Measurements from ENCODE around the gene TRPV4.
"Not testable (repeated sequence)": the region's sequence is repeated elsewhere in the genome, so short reads cannot be mapped to it uniquely, and the experiment has no call there.

The TRPV4 gene

DNA sequence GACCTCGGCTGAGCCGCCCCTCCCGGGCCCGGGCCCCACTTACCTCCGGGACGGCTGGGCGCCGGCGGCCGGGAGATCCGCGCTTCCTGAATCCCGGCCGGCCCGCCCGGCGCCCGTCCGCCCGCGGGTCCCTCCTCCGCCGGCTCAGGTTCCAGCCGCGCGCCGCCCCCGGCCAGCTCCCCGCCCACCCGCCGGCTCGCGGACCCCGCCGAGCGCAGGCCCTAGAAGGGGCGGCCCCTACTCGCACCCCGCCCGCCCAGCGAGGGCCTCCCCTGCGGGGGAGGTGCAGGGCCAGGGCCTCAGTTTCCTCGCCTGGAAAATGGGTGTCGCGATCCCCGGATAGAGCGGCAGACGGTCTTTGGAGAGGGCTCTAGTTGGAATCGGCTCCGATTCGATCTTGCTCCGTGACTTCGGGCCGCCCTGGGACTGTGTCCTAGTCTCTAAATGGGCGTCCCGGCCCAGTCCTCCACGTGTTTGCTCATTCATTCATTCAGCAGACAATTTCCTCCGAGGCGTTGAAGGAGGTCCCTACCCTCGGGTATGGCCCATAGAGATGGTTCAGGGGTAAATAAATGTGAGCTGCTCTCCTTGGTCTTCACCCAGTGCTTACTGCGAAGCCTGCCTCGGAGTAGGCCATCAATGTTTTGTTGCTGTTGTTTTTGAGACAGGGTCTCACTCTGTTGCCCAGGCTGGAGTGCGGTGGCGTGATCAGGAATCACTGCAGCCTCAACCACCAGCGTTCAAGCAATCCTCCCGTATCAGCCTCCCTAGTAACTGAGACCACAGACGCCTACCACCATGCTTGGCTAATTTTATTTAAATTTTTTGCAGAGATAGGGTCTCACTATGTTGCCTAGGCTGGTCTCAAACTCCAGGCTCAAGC is at the start of gene TRPV4:
TSS of gene TRPV4 (minus strand) at position 92 of the 883 bp plus-strand sequence. CDS start 18,602 bp downstream, outside the sequence.
- DNase-seq = no peak

DNA sequence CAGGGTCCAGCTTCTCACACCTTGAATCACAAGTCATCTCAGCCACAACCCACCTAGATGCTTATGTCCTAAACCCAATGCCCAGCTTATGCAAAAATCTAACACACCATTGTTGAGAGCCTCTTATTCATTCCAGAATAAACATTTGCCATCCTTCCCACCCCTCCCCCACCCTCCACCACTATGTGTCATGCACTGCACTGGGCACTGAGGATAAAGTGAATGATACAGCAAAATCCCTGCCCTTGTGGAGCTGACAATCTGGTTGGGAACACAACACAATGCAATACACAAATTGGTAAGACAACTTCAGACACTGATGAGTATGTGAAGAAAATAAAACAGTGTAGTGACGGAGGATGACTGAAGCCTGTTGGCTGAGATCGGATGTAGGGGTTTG is 48.6 kb upstream of the TRPV4 start:
- no peak for DNase-seq

DNA sequence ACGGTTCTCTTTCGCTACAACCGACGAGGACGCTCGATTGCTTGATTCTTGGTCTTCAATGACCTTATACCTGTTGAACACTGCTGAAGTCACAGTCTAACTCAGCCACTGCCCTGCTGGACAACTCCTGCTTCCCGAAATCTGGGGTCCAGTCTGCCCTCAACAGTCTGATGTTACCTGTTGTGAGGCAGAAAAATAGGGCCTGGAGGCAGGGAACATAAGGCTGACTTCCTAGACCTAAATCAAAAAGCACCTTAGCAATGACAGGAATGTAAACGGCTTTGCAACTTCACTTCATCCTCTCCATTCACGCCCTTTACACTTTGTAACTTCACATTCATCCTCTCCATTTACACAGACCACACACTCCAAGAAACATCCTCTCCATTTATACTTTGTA is 47.7 kb upstream of the TRPV4 start:
- DNase-seq = no peak

DNA sequence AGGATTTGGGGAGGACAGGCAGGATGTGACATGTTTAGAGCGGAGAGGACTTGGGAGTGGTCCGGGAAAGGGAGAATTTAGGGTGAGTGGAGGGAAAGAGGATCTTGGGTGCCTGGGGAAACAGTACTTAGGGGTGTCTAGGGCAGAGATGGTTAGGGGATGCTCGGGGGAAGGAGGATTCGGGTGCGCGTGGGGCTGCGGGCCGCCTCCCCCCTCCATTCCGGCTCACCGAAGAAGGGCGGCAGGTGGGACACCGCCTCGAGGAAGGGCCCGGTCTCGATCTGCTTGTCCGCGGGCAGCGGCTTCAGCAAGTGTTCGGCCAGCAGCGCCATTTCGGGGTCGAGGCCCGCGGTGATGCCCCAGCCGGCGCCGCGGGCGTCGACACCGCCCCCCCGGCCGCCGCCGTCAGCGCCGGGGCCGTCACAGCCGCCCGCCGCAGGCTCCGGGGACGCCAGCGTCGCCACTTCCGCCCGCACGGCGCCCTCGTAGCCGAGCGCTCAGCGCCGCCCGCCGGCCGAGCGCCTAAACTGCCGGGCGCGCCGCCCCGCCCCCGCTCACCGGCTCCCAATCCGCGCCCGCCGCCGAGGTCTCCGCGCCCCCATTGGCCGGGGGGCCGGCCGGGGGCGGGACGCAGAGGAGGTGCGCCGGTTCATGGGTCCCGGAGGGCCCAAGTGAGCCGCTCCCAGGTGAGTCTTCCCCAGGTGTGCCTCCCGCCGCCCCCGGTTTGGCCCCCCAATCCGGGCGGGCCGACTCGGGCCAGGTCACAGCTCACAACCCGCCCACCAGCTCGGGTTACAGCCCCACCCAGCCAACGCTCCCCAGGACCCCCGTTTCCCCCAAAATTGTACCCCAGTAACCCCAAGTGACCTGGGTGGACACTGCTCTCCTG is 47.1 kb upstream of the TRPV4 start, which contains the start of gene GLTP:
TSS of gene GLTP (minus strand) at position 499 of the 889 bp plus-strand sequence. CDS start at position 332, 167 bp downstream.
- peak in 52 of 56 donors; percentile 16 to 88 (median 67) for DNase-seq

DNA sequence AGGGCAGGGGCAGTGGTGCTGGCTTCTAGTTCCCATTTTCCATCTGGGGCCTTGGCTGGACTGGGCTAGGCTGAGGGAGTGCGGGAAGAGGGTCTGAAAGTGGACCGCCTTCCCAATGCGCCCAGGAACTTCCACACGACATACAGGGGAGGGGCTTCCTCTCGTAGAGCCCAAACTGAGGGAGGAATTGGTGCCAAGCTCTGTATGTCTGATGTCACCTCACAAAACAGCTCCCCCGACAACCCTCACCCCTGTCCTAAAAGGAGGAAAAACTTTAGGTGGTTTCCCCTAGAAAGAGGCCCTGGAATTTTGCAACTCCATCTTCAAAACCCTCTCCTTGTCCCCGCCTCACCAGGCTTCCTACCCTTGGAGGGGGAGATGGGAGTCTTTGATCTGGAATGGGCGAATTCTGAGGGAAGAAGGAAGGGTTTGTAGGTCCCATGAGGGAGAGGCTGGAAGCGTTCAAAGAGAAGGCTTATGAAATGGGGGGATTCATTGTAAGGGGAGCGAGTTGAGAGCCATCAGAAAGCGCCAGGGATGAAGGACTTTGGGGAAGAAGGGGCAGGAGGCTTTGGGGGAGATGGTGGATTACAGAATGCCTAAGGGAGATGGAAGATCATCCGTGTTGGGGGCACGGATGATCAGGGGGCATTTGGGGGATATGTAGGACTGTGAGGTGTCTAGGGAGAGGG is 46.3 kb upstream of the TRPV4 start:
- peak in 17 of 56 donors; percentile 6 to 54 (median 38) for DNase-seq

DNA sequence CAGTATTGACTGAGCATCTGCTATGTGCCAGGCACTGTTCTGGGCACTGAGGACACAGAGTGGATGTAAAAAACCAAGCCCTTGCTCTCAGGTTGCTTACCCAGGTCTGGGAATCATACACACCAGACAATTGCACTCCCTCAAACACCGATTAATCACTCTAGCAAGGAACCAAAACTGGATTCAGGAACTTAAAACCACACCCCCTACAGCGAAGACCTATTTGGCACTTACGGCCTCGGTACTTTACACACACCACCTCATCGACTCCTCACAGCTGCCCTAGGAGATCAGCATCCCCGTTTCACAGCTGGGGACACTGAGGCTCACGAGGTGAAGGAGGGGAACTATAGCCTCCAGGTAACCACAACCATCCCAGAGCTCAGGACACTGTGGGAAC is 45.6 kb upstream of the TRPV4 start:
- peak in 1 of 56 donors; percentile 8 for DNase-seq

DNA sequence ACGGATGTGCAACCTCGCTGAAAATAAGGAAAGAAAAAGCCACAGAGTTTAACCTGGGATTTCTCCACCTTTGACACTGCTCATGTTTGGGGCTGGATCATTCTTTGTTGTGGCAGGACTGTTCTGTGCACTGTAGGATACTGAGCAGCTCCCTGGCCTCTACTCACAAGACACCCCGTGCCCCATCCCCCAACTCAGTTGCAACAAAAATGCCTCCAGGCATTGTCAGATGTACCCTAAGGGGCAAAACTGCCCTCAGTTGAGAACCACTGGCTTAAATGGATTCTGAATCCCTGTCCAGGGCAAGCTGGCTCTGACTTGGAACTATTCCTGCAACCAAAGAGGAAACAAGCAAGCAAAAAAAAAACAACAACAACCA is 45.0 kb upstream of the TRPV4 start:
- peak in 9 of 56 donors; percentile 33 to 66 (median 46) for DNase-seq

DNA sequence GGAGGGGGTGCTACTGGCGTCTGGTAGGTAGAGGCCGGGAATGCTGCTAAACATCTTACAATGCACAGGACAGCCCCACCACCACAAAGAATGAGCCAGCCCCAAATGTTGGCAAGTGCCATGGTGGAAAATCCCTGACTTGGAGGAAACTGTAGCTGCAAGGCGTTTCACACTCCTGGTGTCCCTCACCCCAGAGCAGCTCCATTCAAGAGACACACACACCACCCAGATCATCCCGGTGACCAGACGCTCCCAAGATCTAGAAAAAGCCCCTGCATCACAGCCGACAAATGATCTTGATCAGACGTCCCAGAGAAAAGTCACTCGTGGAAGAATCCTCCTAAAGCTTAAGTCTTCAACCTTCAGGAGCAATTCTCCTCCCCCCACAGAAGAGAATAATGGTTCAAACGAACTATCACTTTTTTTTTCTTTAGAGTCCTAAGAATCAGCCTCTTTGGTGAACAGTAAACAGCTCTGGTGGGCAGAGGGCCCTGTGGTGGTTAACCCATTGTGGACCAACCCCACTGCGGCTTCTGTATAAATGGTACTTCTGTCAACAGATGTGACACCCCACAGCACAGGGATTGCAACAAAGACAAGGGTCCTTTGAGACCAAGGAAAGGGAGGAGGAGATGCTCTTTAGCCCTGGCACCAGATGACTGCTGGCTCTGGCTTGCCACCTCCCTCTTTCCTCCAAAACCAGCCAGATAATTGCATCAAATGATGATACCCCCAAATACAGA is 44.5 kb upstream of the TRPV4 start:
- peak in 39 of 56 donors; percentile 7 to 84 (median 46) for DNase-seq

DNA sequence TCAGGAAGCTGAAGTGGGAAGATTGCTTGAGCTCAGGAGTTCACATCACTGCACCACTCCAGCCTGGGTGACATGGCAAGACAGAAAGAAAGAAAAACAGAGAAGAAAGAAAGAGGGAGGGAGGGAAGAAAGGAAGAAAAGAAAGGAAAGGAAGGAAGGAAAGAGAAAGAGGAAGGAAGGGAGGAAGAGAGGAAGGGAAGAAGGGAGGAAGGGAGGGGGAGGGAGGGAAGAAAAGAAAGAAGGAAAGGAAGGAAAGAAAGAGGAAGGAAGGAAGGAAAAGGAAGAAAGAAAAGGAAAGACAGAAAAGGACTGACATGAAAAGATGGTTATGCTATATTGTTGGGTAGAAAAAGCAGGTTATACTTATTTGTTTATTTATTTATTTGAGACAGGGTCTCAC is 43.2 kb upstream of the TRPV4 start:
- DNase-seq = no peak

DNA sequence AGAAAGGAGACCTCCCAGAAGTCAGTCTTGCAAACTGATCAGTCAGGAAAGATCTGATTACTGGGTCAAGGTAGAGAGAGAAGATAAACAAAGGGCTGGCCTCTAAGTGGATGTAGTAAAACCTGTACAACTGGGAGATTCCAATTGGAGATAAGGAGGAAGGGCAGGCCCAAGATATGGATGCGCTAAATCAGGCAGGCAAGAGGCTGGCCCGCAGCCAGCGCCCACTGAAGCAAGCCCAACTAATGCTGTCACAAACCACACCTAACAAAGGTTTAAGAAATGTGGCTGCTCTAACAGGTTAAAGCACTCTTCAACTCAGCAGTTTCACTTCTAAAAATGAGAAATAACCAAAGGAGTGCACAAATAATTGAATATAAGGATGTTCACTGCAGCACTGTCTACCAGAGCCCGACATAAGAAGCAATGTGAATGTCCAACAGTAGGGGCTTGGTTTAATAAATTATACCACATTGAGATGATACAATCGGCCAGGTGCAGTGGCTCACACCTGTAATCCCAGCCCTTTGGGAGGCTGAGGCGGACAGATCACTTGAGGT is 42.5 kb upstream of the TRPV4 start:
- no peak for DNase-seq

DNA sequence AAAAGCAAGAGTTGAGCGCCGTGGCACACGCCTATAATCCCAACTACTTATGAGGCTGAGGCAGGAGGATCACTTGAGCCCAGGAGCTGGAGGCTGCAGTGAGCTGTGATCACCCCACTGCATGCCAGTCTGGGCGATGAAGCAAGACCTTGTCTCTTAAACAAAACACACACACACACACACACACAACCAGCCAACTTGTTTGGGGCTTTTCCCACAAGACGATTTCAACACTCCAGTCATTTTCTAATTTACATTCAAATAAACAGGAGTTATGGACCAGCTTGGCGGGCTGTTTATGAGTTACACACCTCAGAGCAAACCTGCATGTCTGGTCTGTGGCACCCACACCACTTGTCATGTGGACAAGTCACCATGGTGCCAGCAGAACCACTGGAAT is 40.5 kb upstream of the TRPV4 start:
- no peak for DNase-seq

DNA sequence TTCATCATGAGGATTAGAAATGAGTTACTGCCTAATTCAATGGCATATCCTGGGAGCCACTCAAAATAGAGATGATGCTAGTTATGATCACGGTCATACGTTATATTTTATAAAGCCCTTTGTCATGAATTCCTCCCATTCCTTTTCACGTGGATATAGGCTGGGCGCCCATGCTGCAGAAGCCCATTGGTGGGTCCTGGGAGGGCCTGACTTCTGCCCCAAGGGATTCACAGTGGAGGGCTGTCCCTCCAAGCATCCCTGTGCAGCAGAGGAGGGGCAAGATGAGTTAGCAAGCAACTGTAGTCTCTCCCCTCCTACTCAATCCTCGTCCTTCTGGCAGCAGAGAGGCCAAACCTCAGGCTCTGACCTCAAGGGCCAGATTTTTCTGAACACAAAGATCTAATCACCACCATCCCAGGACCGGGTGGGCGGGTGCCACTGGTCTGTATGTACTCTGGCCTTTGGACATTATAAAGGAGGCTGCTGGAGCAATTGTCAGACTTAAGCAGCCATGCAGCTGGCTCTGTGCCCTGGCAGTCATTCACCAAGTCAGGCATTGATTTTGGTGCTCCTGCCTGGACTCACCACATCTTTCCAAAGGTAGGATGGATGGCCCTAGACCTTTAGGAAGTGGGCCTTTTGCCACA is 38.6 kb upstream of the TRPV4 start:
- peak in 8 of 56 donors; percentile 12 to 75 (median 21) for DNase-seq

DNA sequence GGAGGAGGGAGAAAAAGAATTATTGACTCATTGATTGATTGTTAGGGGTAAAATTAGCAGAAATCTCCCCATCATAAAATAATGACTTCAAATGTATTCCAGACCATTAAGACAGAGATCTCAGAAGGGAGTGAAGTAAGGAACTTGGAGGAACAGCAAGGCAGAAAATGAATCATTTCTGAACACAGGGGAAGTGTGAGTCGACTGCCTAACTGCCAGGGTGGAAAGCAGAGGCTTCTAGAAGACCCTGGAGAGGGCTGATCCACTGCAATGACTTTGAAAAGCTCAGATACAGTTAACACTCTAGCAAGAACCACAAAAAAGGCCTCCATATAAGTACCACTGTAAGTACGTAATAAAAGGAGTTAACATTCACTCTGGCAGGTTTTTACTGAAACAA is 37.5 kb upstream of the TRPV4 start:
- no peak for DNase-seq

DNA sequence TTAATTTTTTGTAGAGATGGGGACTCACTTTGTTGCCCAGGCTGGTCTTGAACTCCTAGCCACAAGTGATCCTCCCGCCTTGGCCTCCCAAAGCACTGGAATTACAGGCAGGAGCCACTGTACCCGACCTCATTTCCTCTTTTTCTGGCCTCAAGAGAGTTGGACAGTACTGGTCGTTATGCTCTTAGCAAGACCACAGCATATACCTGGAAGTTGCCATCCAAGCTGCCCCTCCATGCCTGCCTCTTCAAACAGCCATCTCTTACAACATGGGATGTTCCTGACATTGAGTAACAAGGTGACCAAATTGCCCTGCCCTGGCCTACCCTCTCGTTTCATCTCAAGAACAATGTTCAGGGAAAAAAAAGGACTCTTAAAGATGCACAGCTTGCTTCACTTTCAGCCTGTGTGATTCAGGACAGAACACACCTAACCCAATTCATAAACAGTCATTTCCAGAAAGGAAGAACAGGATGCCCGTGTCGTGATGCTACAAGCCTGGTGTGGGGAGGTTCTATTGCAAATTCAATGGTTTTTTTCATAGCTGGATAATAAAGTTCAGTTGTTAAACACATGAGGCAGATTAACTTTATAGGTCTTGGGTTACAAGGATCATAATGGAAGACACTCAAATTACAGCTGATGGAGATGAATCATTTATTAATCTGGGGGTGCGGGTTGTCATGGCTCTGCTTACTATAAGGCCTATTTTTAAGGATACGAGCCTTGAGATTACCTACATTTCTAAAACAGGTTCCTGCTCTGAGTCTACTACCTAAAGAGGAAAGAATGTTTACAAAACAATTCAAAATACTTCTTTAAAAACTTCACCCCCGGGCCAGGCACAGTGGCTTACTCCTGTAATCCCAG is 35.2 kb upstream of the TRPV4 start:
- DNase-seq = no peak

DNA sequence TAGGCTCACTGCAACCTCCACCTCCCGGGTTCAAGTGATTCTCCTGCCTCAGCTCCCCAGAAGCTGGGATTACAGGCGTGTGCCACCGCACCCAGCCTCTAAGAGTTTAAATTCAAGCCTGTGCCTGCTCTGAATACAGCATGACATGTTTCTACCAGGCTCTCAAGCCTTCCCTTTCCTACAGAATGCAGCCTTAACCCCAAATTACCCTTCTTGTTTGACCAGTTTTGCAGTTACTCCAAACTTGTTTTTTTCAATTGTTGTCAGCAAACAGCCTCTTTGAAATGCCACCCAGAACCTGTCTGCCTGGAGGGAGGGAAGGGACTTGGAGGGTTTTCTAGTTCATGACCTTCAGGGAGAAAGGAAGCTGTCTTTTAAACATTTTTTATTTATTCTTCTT is 31.7 kb upstream of the TRPV4 start:
- no peak for DNase-seq

DNA sequence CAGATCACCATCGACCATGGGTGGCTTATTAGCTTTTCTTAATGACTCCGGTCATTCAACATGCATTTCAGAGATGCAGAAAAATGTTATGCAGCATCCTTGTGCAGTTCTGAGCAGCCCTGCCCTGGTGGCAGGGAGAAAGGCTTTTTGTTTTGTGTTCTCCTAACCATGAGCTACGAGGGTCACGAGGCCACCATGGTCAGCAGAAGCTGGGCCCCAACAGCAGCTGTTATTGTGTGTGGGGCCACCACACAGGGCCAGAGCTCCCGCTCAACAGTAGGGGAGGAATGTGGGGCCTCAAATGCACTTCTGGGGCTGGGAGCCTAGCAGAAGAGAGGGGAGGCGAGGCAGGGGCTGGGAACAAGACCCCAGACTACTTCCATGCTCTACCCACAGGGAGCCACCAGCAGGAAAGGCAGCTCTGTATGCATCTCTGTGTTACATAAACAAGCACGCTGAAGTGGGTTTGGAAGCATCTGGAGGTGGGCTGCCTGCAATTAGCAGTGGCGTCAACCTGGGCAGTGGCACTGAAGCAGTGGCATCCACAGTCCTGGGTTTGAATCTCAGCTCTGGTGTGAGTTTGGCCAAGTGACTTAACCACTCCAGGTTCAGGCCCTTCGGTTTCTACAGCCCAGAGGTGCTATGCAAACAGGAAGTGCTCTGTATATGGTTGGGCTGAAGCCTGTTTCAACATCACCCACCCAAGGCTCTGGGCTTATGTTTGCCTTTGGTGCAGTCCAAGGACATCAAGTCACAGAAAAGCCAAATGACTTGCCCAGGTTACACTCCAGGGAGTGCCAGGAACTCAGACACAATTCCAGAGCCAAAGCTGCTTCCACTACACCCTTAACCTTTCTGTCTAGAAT is 30.9 kb upstream of the TRPV4 start:
- DNase-seq = peak in 53 of 56 donors; percentile 13 to 91 (median 68)

DNA sequence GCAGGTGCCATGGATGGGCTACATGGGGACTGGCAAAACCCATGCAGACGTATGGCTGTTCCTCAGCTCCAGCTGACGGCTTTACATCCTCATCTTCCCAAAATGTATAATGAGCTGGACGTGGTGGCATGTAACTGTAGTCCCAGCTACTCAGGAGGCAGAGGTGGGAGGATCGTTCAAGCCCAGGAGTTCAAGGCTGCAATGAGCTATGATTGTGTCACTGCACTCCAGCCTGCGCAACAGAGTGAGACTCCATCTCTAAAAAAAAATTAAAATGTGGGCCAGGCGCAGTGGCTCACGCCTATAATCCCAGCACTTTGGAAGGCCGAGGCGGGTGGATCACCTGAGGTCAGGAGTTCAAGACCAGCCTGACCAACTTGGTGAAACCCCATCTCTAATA is 29.3 kb upstream of the TRPV4 start:
- DNase-seq = not testable (repeated sequence)
